Brain microvascular endothelial cell (primary cell): Measurements from ENCODE around the gene PFDN1.

Source experiments
- DNase-seq: peaks from one replicate; pipeline ENCODE4 v3.0.0-alpha.2; 2020
- H3K27ac ChIP-seq: fragments of 250-450 bp; sonication (Bioruptor Pico); 2 replicates; pipeline ENCODE4 v1.5.1; 2020; ENCODE audit warnings: mild to moderate bottlenecking, moderate library complexity
- H3K27me3 ChIP-seq: fragments of 250-450 bp; sonication (Bioruptor Pico); replicated peaks from 2 replicates; pipeline ENCODE4 v1.5.1; 2020; ENCODE audit warnings: mild to moderate bottlenecking
- H3K36me3 ChIP-seq: fragments of 250-450 bp; sonication (Bioruptor Pico); replicated peaks from 2 replicates; pipeline ENCODE4 v1.5.1; 2020; ENCODE audit warnings: mild to moderate bottlenecking
- H3K4me3 ChIP-seq: 2 replicates; pipeline ENCODE4 v1.5.1; 2011; ENCODE audit warnings: low read depth, mild to moderate bottlenecking, control low read depth, low read length, moderate library complexity
- CTCF ChIP-seq: IDR thresholded peaks from 2 replicates; pipeline ENCODE4 v1.5.1; 2011; ENCODE audit warnings: low read depth, mild to moderate bottlenecking, moderate library complexity, low read length, control low read depth, inconsistent platforms; ENCODE audit errors: missing control alignments
- in situ Hi-C: cut with HindIII; loops from 2 replicates; pipeline ENCODE4 v1.10.0; 2017; ENCODE audit warnings: low sequenced_read_pairs, low pct_ligation_motif_present

The PFDN1 gene

GRCh38 chr5:140232731-140233130, 70.2 kb downstream of the PFDN1 start:
- no peaks in the 10 kb centered on the region for H3K36me3 ChIP-seq
- H3K27ac ChIP-seq: no peak overlapping the region
- DNase-seq: no peak
- H3K4me3 ChIP-seq: no peak overlapping the region
- in situ Hi-C loops: no loop called here
- no peaks in the 10 kb centered on the region for H3K27me3 ChIP-seq
- TF ChIP-seq CTCF: no peak

GRCh38 chr5:140230373-140230772, 72.5 kb downstream of the PFDN1 start:
- Histone ChIP-seq H3K4me3 (no peak overlapping the region), H3K27me3 (no peaks in the 10 kb centered on the region), H3K27ac (no peak overlapping the region), H3K36me3 (no peaks in the 10 kb centered on the region)
- no peak for TF ChIP-seq CTCF
- in situ Hi-C loops: no loop called here
- DNase-seq: no peak

- in situ Hi-C loops: no loop called here
- TF ChIP-seq CTCF: no peak
- DNase-seq: no peak
Measured at GRCh38 chr5:140228364-140228837, 74.5 kb downstream of the PFDN1 start.

GRCh38 chr5:140227046-140227445, 75.9 kb downstream of the PFDN1 start:
- no peak overlapping the region for H3K4me3 ChIP-seq
- TF ChIP-seq CTCF: no peak
- no peak for DNase-seq
- H3K36me3 ChIP-seq: no peaks in the 10 kb centered on the region
- H3K27ac ChIP-seq: no peak overlapping the region
- in situ Hi-C loops: no loop called here
- no peaks in the 10 kb centered on the region for H3K27me3 ChIP-seq

More at GRCh38 chr5:140228364-140228837, 74.5 kb downstream of the PFDN1 start:
- Histone ChIP-seq H3K36me3 (no peaks in the 10 kb centered on the region), H3K4me3 (no peak overlapping the region), H3K27ac (no peak overlapping the region), H3K27me3 (no peaks in the 10 kb centered on the region)

GRCh38 chr5:140225396-140225795, 77.5 kb downstream of the PFDN1 start:
- in situ Hi-C loops: no loop called here
- Histone ChIP-seq H3K27me3 (no peaks in the 10 kb centered on the region), H3K27ac (no peak overlapping the region), H3K36me3 (no peaks in the 10 kb centered on the region), H3K4me3 (no peak overlapping the region)
- DNase-seq: no peak
- TF ChIP-seq CTCF: no peak

GRCh38 chr5:140224658-140225057, 78.2 kb downstream of the PFDN1 start:
- TF ChIP-seq CTCF: no peak
- in situ Hi-C loops: no loop called here
- DNase-seq: no peak
- Histone ChIP-seq H3K27ac (no peak overlapping the region), H3K4me3 (no peak overlapping the region), H3K36me3 (no peaks in the 10 kb centered on the region), H3K27me3 (no peaks in the 10 kb centered on the region)
